ENCODE measurements around the gene ABHD12.
A peak's percentile ranks its signal among the peaks of the same experiment; 100 is the strongest.
"Not testable (repeated sequence)": the region's sequence is repeated elsewhere in the genome, so short reads cannot be mapped to it uniquely, and the experiment has no call there.

The ABHD12 gene

GRCh38 chr20:25390538-25391528 is at the start of gene ABHD12:
ABHD12 (minus strand) TSS chr20:25390835; CDS start chr20:25390703, 132 bp downstream.
- DNase-seq, result peak; percentile 95

- no peak for DNase-seq
Observed at GRCh38 chr20:25439328-25439727, 48.7 kb upstream of the ABHD12 start.

- no peak for DNase-seq
Observed at GRCh38 chr20:25437153-25437581, 46.5 kb upstream of the ABHD12 start.

GRCh38 chr20:25424536-25424935 is 33.9 kb upstream of the ABHD12 start:
- no peak for DNase-seq

- no peak for DNase-seq
Observed at GRCh38 chr20:25422032-25422431, 31.4 kb upstream of the ABHD12 start.

GRCh38 chr20:25421102-25421501 is 30.5 kb upstream of the ABHD12 start:
- no peak for DNase-seq

GRCh38 chr20:25418776-25419175 is 28.1 kb upstream of the ABHD12 start:
- DNase-seq, result no peak

GRCh38 chr20:25408890-25409289 is 18.3 kb upstream of the ABHD12 start:
- no peak for DNase-seq

- no peak for DNase-seq
Observed at GRCh38 chr20:25408170-25408547, 17.5 kb upstream of the ABHD12 start.

- peak; percentile 85 for DNase-seq
Observed at GRCh38 chr20:25407311-25408169, 16.9 kb upstream of the ABHD12 start, which contains the start of gene GINS1. GINS1 (plus strand) TSS chr20:25407673; CDS start chr20:25407821, 148 bp downstream.

- DNase-seq, result no peak
Observed at GRCh38 chr20:25402583-25402982, 11.9 kb upstream of the ABHD12 start.

GRCh38 chr20:25400291-25400732 is 9.7 kb upstream of the ABHD12 start:
- DNase-seq, result not testable (repeated sequence)

GRCh38 chr20:25399037-25399430 is 8.4 kb upstream of the ABHD12 start:
- peak; percentile 28 for DNase-seq

- no peak for DNase-seq
Observed at GRCh38 chr20:25398376-25399036, 7.9 kb upstream of the ABHD12 start.

- no peak for DNase-seq
Observed at GRCh38 chr20:25397821-25398220, 7.2 kb upstream of the ABHD12 start.

GRCh38 chr20:25397096-25397495 is 6.5 kb upstream of the ABHD12 start:
- DNase-seq, result no peak

GRCh38 chr20:25394996-25395395 is 4.4 kb upstream of the ABHD12 start:
- no peak for DNase-seq

GRCh38 chr20:25394276-25394675 is 3.6 kb upstream of the ABHD12 start:
- no peak for DNase-seq

GRCh38 chr20:25389858-25390537 is 637 bp downstream of the ABHD12 start:
- peak; percentile 23 for DNase-seq

GRCh38 chr20:25389401-25389857 is 1.2 kb downstream of the ABHD12 start:
- DNase-seq, result no peak

GRCh38 chr20:25382704-25383370 is 7.8 kb downstream of the ABHD12 start:
- no peak for DNase-seq

Measured in stimulated activated CD4-positive, alpha-beta T cell treated with anti-CD3 and anti-CD28 coated beads, Interleukin-4, amount 100 ng/mL, for 24 hours (primary cell).